Gastroesophageal sphincter (tissue), 4 donors: ENCODE measurements around the gene SNRNP70. TPM values are rescaled to one million over a fixed set of nuclear protein-coding genes. Genes with fewer than 3 reads are reported as not detected.

Experiments used
- ATAC-seq: fragments of 150-250 bp; one replicate; pipeline ENCODE4 v1.9.1; 2016; ENCODE audit warnings: mild to moderate bottlenecking, moderate library complexity
- H3K27ac ChIP-seq, 4 donors: fragments of 200-600 bp; sonication (generic) in 3 of 4; 1 replicate in 3 of 4; 2 replicates in 1 of 4; pipeline ENCODE4 v1.5.1; 2016 to 2019
- H3K27me3 ChIP-seq: fragments of 200-600 bp; sonication (generic); one replicate; pipeline ENCODE4 v1.5.1; 2019
- H3K36me3 ChIP-seq, 2 donors: fragments of 200-600 bp; sonication (generic); one replicate each; pipeline ENCODE4 v1.5.1; 2019; ENCODE audit warnings: control low read depth in 1 of 2
- H3K4me1 ChIP-seq, 3 donors: fragments of 200-600 bp; sonication (generic); 1 replicate in 2 of 3; 2 replicates in 1 of 3; pipeline ENCODE4 v1.5.1; 2016 to 2019; ENCODE audit warnings: control low read depth in 2 of 3
- H3K4me3 ChIP-seq, 2 donors: fragments of 200-600 bp; sonication (generic); one replicate each; pipeline ENCODE4 v1.5.1; 2019; ENCODE audit warnings: mild to moderate bottlenecking in 1 of 2, moderate library complexity in 1 of 2
- H3K9me3 ChIP-seq, 3 donors: fragments of 200-600 bp; sonication (generic); one replicate each; pipeline ENCODE4 v1.5.1; 2017 to 2019; ENCODE audit warnings: control low read depth in 2 of 3
- CTCF ChIP-seq, 4 experiments: fragments of 200-600 bp in 2 of 4; fragments of 450-650 bp in 2 of 4; sonication (generic) in 1 of 4; IDR thresholded peaks; one replicate each; pipeline ENCODE4 v1.5.1; 2017 to 2019; ENCODE audit warnings: antibody characterized with exemption in 4 of 4, mild to moderate bottlenecking in 2 of 4, moderate library complexity in 2 of 4
- EP300 ChIP-seq: sonication (generic); formaldehyde crosslinking; IDR thresholded peaks from one replicate; pipeline ENCODE4 v1.6.1; 2017; ENCODE audit warnings: antibody characterized with exemption, mild to moderate bottlenecking
- POLR2A ChIP-seq, 2 donors: fragments of 450-650 bp; IDR thresholded peaks; one replicate each; pipeline ENCODE4 v1.6.1; 2017; ENCODE audit warnings: antibody characterized with exemption in 2 of 2, mild to moderate bottlenecking in 2 of 2, moderate library complexity in 1 of 2
- POLR2AphosphoS5 ChIP-seq: sonication (generic); formaldehyde crosslinking; IDR thresholded peaks from one replicate; pipeline ENCODE4 v1.6.1; 2017; ENCODE audit warnings: antibody characterized with exemption
- WGBS, 2 donors: methylation state at CpG; one replicate each; pipeline ENCODE4 v1.1.5; 2018; ENCODE audit warnings: low coverage in 1 of 2; 5-methylcytosine and 5-hydroxymethylcytosine counted together
- total RNA-seq, 4 donors: library from RNA; depleted of rRNA; stranded (reverse); fragments of >200 nt; gene quantifications; one replicate each; pipeline ENCODE4 v1.1.0, GENCODE V29; 2016

The SNRNP70 gene
- total RNA-seq, 4 donors from 2014 or later, result 77.4 to 323 (median 192) TPM

- Histone ChIP-seq H3K36me3 (no peaks in the 10 kb centered on the region), H3K27ac (no peak overlapping the region), H3K9me3 (no peaks in the 10 kb centered on the region), H3K27me3 (no peaks in the 10 kb centered on the region), H3K4me3 (no peak overlapping the region), H3K4me1 (peaks cover 0 to 7% (median 0%) of the 10 kb centered on the region in 3 donors)
- TF ChIP-seq EP300 (no peak), CTCF (IDR thresholded peaks at IDR 0.05) (no peak), POLR2A (IDR thresholded peaks at IDR 0.05) (no peak), POLR2AphosphoS5 (no peak)
- ATAC-seq, result no peak
- 89 to 94% methylated on average over 4 of the region's 4 CpGs for WGBS, 2 donors
Observed at GRCh38 chr19:49080392-49080791, 4.9 kb upstream of the SNRNP70 start.

GRCh38 chr19:49081273-49081672 lies 4.0 kb upstream of the SNRNP70 start:
- 83% methylated on average over 1 of the region's 1 CpG; no CpG with 5 or more reads in 1 of the 2 donors for WGBS, 2 donors
- no peak for TF ChIP-seq POLR2AphosphoS5
- no peak for TF ChIP-seq POLR2A (IDR thresholded peaks at IDR 0.05)
- TF ChIP-seq EP300, result no peak
- no peak for TF ChIP-seq CTCF (IDR thresholded peaks at IDR 0.05)
- Histone ChIP-seq H3K27me3 (no peaks in the 10 kb centered on the region), H3K27ac (no peak overlapping the region), H3K9me3 (no peaks in the 10 kb centered on the region), H3K4me1 (peaks cover under 1 to 12% (median 3%) of the 10 kb centered on the region in 3 donors), H3K36me3 (no peaks in the 10 kb centered on the region), H3K4me3 (no peak overlapping the region)
- no peak for ATAC-seq

- peaks cover 0 to 24% of the 10 kb centered on the region in 2 donors for H3K36me3 ChIP-seq
- peak overlapping the region; percentile 80 to 98 for H3K4me3 ChIP-seq
- no peaks in the 10 kb centered on the region for H3K9me3 ChIP-seq
- TF ChIP-seq POLR2A (IDR thresholded peaks at IDR 0.05) (no peak), CTCF (IDR thresholded peaks at IDR 0.05) (no peak), EP300 (no peak), POLR2AphosphoS5 (no peak)
- 61 to 67% methylated on average over 16 to 26 of the region's 26 CpGs for WGBS, 2 donors
- no peak for ATAC-seq
- no peaks in the 10 kb centered on the region for H3K27me3 ChIP-seq
- peaks cover 4 to 41% (median 17%) of the 10 kb centered on the region in 3 donors for H3K4me1 ChIP-seq
- H3K27ac ChIP-seq, result peak overlapping the region; percentile 19 to 94 (median 92)
Observed at GRCh38 chr19:49084206-49085019, 838 bp upstream of the SNRNP70 start.

GRCh38 chr19:49085868-49086232 lies 599 bp downstream of the SNRNP70 start:
- Histone ChIP-seq H3K4me3 (peak overlapping the region; percentile 80 to 98), H3K36me3 (peaks cover 0 to 38% of the 10 kb centered on the region in 2 donors), H3K4me1 (peaks cover 4 to 51% (median 17%) of the 10 kb centered on the region in 3 donors), H3K9me3 (no peaks in the 10 kb centered on the region), H3K27ac (peak overlapping the region; percentile 75 to 94 (median 92)), H3K27me3 (no peaks in the 10 kb centered on the region)
- 0 to 2% methylated on average over 11 to 14 of the region's 14 CpGs for WGBS, 2 donors
- TF ChIP-seq POLR2A (IDR thresholded peaks at IDR 0.05) (no peak), POLR2AphosphoS5 (no peak), CTCF (IDR thresholded peaks at IDR 0.05) (no peak), EP300 (no peak)
- ATAC-seq, result no peak

- ATAC-seq, result no peak
- Histone ChIP-seq H3K4me3 (peak overlapping the region; percentile 80 to 98), H3K4me1 (peaks cover 4 to 51% (median 17%) of the 10 kb centered on the region in 3 donors), H3K36me3 (peaks cover 0 to 43% of the 10 kb centered on the region in 2 donors), H3K9me3 (no peaks in the 10 kb centered on the region), H3K27me3 (no peaks in the 10 kb centered on the region), H3K27ac (peak overlapping the region in 2 of 4 donors; percentile 90 to 93)
- 32 to 37% methylated on average over 3 to 7 of the region's 11 CpGs for WGBS, 2 donors
- TF ChIP-seq EP300, result no peak
- no peak for TF ChIP-seq CTCF (IDR thresholded peaks at IDR 0.05)
- TF ChIP-seq POLR2AphosphoS5, result no peak
- no peak for TF ChIP-seq POLR2A (IDR thresholded peaks at IDR 0.05)
Observed at GRCh38 chr19:49086296-49086695, 1.0 kb downstream of the SNRNP70 start.
